Stimulated activated CD8-positive, alpha-beta memory T cell treated with anti-CD3 and anti-CD28 coated beads, Interleukin-4, amount 100 ng/mL, for 4 hours (primary cell): ENCODE results near the gene GTF2F2.
"Not testable (repeated sequence)": the region's sequence is repeated elsewhere in the genome, so short reads cannot be mapped to it uniquely, and the experiment has no call there.

Source experiments
- DNase-seq, 2 donors: peaks; one replicate each; pipeline ENCODE4 v3.0.0-alpha.2; 2020; ENCODE audit warnings: low read depth in 2 of 2, low spot score in 1 of 2

GTF2F2 gene

GRCh38 chr13:45244736-45245135 is 124.4 kb downstream of the GTF2F2 start:
- DNase-seq = not testable (repeated sequence)

DNA sequence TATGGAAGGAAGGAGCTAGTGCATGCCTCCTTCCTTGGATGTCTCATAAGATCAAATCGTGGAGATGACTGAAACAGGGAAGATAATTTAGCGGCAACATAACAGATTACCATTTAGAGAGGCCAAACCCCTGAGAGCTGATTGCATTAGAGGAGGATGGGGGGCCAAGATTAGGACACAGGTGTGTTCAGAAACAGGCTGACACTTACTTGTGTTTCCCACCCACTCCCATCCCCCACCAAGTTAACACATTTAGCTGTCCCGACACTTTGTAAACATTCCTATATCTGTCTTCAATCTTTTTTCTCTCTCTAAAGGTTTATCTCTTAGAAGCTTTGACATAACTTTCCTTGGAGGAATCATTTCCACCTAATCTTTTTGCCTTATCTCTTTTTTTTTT is 129.4 kb downstream of the GTF2F2 start:
- DNase-seq = no peak

DNA sequence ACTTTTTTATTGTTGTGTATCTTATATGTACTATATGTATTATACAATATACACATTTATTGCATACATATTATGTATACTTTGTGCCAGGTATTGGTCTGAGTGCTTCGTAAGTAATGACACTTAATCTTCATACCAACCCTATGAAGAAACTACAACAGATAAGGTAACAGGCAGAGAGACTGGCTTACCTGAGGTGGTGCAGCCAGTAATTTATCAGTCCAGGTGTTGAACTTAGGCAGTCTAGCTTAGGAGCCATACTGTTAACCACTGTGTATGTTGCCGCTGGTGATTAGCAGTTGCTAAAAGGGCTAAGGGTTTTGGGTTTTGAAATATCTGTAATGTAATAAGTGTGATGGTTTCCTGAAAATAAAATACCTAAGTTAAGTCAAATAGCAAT is 134.1 kb downstream of the GTF2F2 start:
- no peak for DNase-seq

- DNase-seq = no peak
Measured at GRCh38 chr13:45255247-45255987, 135.1 kb downstream of the GTF2F2 start.

DNA sequence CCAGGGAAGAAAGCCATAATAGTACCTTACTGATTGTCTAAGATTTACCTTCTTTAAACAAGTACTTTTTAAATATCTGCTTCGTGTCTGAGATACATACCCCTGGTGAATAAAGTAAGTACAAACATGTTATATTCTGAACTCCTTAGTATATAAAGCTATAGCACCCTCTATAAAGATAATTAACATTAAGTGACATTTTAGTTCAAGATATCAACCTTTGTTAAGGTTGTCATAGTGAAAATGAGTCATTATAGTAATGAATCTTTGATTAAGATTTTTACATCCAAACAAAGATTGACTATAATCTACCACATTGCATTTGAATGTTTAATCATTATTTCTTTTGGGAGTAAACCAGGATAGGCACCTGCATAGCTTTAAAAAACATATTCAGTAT is 135.9 kb downstream of the GTF2F2 start:
- DNase-seq = no peak

- DNase-seq = no peak
Measured at GRCh38 chr13:45257638-45258333, 137.5 kb downstream of the GTF2F2 start.

DNA sequence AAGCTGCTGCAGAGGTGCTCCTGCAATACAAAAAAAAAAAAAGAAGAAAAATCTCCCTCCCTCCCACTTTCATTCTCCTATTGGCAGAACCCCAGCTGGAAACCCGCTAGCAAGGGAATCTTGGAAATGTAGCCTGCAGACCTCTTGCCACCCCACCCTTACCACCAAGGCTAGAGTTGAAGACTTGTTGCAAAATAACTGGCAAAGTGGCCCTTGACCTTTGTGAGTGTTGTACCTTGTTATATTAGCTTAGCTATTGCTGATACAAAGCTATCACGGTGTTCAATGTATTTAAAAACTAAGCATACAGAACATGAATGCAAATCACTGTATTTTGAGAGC is 138.0 kb downstream of the GTF2F2 start:
- DNase-seq = no peak

GRCh38 chr13:45267215-45267614 is 146.9 kb downstream of the GTF2F2 start:
- DNase-seq = no peak

DNA sequence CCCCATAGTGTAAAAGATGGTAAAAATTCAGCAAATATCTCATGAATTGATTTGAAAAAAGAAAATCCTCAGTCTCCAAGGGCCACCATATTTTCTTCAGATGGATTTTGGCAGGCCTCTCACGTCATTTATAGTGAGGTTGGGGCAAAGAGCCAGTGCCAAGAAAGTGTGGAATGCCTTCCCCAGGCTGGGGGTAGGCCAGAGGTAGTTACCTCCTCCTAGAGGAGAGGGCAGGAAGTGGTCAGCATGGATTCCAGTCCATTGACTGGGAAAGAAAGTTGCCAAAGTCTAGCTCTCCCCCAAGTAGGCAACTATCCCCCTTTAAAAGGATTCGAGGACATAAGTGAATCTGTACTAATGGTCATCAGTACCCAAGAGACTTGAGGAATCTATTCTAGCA is 148.9 kb downstream of the GTF2F2 start:
- DNase-seq = no peak

GRCh38 chr13:45276913-45277312 is 156.6 kb downstream of the GTF2F2 start:
- no peak for DNase-seq

DNA sequence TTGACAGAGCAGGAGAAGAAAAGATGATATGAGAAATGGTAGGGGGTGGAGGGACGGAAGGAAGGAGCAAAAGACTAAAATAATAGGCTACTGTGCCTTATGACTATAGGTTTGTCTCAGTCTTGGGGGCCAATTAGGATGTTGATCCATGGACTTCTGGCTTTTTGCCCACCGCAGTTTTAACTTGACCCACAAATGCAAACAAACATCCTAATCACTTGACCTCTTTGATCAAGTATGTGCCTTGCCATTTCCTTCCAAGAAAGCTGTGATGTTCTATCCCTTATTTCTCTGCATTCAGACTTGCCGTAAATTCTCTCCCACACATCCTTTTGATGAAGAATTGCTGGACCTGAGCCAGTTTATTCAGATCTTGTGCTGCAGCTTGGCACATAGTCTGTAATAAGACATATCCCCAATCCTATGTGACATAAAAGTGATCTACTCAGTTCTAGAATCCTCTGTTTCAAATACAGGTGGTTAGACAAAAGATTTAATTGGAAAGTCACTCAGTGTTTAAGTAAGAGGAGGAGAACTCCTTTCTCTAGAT is 157.9 kb downstream of the GTF2F2 start:
- DNase-seq = no peak

DNA sequence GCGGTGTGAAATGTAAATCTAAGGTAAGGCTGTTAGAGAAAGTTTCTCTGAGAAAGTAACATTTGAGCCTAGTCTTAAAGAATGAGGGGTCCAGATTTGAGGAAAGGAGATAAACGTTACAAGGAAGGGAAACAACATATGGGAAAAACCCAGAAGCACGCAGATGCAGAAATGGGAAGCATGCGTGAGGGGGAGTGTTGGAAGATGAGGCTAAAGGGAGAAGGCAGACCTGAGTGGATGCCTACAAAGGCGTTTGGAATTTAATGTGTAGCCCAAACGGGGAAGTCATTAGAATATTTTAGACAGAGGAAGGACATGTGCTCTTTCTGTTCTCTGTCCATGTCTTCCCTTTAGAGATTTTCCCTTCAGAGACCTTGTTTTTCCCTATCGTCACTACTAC is 159.7 kb downstream of the GTF2F2 start:
- no peak for DNase-seq

DNA sequence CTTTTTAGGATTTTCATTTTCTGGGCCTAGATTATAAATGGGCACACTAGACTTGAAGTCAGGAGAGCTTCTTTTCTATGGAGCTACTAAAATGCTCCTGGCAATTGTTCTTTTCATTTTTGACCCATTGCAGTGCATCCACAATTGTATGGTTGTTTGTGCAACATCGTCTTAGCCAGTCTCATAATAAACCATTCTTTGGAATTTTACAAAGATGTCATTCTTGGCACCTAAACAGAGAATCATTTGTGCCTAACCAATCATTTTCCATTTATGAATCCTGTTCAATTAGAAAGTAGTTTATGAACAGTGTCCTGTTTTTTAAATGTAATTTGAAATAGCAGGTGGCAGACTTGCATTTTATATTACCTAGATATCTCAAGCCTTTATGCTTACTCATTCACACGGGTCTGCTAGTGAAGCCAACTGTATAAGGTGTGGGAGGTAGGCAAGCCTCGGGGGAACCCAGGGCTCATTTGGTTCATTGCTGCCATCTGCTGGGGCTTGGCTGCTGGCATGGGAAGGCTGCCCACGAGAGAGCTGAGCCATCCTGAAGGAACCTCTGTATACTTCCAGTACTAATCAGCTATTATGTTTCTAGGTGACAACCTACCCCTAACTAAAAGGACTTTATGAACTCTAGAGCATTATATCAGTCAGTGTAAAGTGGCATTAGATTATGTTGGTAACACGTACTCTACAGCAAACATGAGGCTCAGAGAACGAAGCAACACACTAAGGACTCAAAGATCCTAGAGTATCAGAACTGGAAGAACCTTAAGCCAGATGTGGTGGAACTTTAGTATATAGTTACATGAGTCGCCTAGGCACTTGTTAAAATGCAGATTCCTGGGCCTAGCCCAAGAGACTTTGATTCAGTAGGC is 160.7 kb downstream of the GTF2F2 start:
- DNase-seq = peak; percentile 7 to 12

- no peak for DNase-seq
Measured at GRCh38 chr13:45282994-45283393, 162.7 kb downstream of the GTF2F2 start.

GRCh38 chr13:45289936-45290563 is 169.7 kb downstream of the GTF2F2 start:
- DNase-seq = no peak

DNA sequence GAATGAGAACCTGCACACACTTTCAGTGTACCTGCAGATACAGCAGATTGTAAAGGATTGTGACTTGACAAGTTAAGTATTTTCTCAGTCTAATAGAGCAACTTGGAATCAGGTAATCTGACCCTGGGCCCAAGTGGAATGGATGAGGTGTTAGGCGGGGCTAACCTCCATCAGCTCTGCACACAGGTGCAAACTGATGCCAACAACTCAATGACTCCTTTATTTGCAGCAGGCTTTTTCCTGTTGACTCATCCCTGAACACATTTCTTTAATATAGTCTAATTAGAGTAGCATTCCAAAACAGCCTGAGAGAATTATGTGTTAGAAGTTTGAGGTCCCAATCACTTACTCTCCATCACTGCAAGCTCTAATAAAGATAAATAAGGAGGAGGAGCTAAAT is 171.9 kb downstream of the GTF2F2 start:
- DNase-seq = no peak

GRCh38 chr13:45295536-45295935 is 175.2 kb downstream of the GTF2F2 start:
- no peak for DNase-seq

GRCh38 chr13:45296259-45296658 is 175.9 kb downstream of the GTF2F2 start:
- no peak for DNase-seq

DNA sequence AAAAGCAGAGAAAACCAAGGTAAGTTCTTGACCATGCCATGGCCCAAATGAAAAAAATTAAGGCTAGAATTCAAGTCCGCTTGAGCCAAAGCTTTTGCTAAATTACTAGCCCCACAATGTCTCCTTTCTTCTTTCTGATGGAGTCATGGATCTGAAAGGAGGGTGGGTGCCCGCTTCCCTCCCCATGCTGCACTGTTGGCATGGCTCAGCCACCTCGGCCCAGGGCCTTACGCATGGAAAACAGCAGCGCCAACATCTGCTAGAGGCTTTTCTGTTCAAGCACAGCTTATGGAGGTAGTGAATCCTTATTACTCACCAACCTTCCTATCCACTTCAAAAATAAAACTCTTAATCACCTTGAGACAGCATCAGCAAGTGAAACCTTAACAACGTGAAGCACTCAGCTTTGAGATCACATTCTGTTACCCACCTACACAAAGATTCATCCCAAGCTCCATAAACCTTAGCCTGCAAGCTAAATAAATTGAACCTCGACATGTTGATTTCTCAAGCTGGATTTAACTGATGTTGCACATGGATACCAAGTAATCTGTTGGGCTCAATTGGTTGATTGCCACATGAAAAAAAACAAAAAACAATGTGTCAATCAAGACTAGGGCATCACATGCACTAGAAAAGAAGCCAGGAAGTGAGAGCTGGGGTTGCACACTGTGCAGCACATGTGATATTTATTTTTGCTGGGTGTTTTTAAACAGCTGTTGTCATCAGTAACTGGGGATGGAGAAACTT is 177.3 kb downstream of the GTF2F2 start:
- no peak for DNase-seq

GRCh38 chr13:45298206-45298505 is 177.8 kb downstream of the GTF2F2 start:
- no peak for DNase-seq

GRCh38 chr13:45298550-45298949 is 178.2 kb downstream of the GTF2F2 start:
- not testable (repeated sequence) for DNase-seq
